ENCODE measurements around the gene P3H1. TPM values are rescaled to one million over a fixed set of nuclear protein-coding genes. Genes with fewer than 3 reads are reported as not detected.

The P3H1 gene
- total and polyA plus RNA-seq, 12 donors = 23.7 to 178 (median 46.8) TPM

DNA sequence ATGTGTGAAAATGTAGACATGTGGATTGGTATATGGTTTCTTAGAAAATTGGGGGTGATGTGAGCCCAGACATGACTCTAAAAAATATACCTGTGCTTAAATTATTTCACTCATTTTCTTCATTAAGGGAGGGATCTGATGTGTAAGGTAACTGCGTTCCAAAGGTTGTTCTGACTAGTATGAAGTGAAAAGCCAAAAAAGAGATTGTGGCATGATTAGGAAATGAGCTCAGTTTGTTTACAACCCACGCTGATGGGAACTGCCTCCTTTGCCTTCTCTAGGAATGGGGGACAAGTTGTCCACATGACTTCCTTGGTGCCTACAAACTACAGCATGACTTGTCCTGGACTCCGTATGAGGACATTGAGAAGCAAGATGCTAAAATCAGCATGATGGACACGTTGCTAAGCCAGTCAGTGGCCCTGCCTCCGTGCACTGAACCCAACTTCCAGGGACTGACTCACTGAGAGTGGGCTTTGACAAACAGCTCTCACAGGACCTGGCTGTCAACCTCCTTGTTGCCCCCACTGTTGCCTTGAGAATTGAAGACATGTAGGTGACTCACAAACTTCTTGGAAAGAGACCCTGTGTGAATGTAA is 8.2 kb upstream of the P3H1 start:
- Histone ChIP-seq H3K36me3 (replicated peaks in 1 of 2) (peaks cover 0 to 33% of the 10 kb centered on the region in 2 donors), H3K27me3 (no peaks in the 10 kb centered on the region), H3K4me3 (no peak overlapping the region), H3K4me1 (replicated peaks in 1 of 2) (peaks cover 0 to 13% of the 10 kb centered on the region in 2 donors), H3K27ac (no peak overlapping the region), H3K9me3 (replicated peaks in 1 of 3) (no peaks in the 10 kb centered on the region)
- intact Hi-C loops (cut with DNase I) = loop anchor here in 1 of 2 donors (5.0 kb wide), 1 partner anchor 297 kb away; no protein-coding TSS in a partner anchor
- TF ChIP-seq, protein P1, sequence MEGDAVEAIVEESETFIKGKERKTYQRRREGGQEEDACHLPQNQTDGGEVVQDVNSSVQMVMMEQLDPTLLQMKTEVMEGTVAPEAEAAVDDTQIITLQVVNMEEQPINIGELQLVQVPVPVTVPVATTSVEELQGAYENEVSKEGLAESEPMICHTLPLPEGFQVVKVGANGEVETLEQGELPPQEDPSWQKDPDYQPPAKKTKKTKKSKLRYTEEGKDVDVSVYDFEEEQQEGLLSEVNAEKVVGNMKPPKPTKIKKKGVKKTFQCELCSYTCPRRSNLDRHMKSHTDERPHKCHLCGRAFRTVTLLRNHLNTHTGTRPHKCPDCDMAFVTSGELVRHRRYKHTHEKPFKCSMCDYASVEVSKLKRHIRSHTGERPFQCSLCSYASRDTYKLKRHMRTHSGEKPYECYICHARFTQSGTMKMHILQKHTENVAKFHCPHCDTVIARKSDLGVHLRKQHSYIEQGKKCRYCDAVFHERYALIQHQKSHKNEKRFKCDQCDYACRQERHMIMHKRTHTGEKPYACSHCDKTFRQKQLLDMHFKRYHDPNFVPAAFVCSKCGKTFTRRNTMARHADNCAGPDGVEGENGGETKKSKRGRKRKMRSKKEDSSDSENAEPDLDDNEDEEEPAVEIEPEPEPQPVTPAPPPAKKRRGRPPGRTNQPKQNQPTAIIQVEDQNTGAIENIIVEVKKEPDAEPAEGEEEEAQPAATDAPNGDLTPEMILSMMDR (IDR thresholded peaks at IDR 0.05) = no peak
- no peak for TF ChIP-seq POLR2A (IDR thresholded peaks at IDR 0.05)
- WGBS, 4 donors = 86 to 91% (median 89%) methylated on average over 2 to 5 of the region's 5 CpGs
- no peak for DNase-seq

DNA sequence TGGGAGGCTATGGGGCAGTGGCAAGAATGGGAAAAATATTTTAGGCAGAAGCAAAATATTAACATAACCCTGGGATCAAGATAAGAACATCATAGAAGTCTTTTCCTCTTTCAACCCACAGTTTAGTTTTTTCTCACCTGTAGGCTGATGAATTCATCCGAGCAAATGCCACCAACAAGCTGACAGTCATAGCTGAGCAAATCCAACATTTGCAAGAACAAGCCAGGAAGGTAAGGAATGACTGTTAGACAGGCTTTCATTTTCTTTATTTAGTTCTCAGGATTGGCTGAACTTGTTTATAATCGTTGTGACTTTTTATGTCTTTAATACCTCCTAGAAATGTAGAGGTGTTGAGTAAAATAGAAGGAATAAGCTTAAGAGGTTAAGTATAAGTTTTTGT is 6.6 kb upstream of the P3H1 start:
- no peaks in the 10 kb centered on the region for H3K9me3 ChIP-seq (replicated peaks in 1 of 3)
- peaks cover 0 to 33% of the 10 kb centered on the region in 2 donors for H3K36me3 ChIP-seq (replicated peaks in 1 of 2)
- no peak overlapping the region for H3K27ac ChIP-seq
- TF ChIP-seq POLR2A (IDR thresholded peaks at IDR 0.05) = no peak
- TF ChIP-seq, protein P1 (IDR thresholded peaks at IDR 0.05) = no peak
- no peak for DNase-seq
- H3K4me1 ChIP-seq (replicated peaks in 1 of 2) = peaks cover 0 to 22% of the 10 kb centered on the region in 2 donors
- intact Hi-C loops (cut with DNase I) = no loop called here
- no peaks in the 10 kb centered on the region for H3K27me3 ChIP-seq
- no peak overlapping the region for H3K4me3 ChIP-seq
- WGBS, 4 donors = 48 to 68% (median 50%) methylated on average over 2 of the region's 2 CpGs

- no peak for TF ChIP-seq POLR2A (IDR thresholded peaks at IDR 0.05)
- intact Hi-C loops (cut with DNase I) = no loop called here
- DNase-seq = no peak
- peaks cover 20 to 38% of the 10 kb centered on the region in 2 donors for H3K4me1 ChIP-seq (replicated peaks in 1 of 2)
- no peak overlapping the region for H3K4me3 ChIP-seq
- no peaks in the 10 kb centered on the region for H3K9me3 ChIP-seq (replicated peaks in 1 of 3)
- peaks cover 0 to 10% of the 10 kb centered on the region in 2 donors for H3K36me3 ChIP-seq (replicated peaks in 1 of 2)
- 88 to 94% (median 91%) methylated on average over 3 of the region's 3 CpGs for WGBS, 4 donors
- H3K27me3 ChIP-seq = no peaks in the 10 kb centered on the region
- H3K27ac ChIP-seq = no peak overlapping the region
These were observed 3.0 kb upstream of the P3H1 start for GRCh38 chr1:42769811-42770210.

DNA sequence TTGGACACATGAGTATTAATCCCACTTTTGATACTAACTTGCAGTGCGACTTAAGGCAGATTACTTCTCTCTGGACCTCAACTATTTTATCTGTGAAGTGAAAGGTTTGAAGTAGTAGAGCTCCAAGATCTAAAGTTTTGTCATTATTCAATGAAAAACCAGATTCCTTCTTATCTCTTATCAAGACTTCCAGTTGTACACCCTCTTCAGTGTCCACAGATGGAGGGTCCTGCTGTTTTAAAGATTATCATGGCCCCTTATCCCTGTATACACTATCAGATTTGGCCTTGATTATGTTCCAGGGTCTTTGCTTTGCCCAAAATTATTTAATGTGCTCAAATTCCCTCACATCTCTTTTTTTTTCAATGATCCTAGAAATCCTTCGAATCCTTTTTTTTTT is 1.3 kb upstream of the P3H1 start:
- H3K4me3 ChIP-seq = peak overlapping the region in 3 of 4 donors; percentile 2 to 96 (median 89)
- H3K9me3 ChIP-seq (replicated peaks in 1 of 3) = no peaks in the 10 kb centered on the region
- intact Hi-C loops (cut with DNase I) = no loop called here
- H3K36me3 ChIP-seq (replicated peaks in 1 of 2) = no peaks in the 10 kb centered on the region
- WGBS, 4 donors = 74 to 89% (median 79%) methylated on average over 2 of the region's 2 CpGs
- no peak for TF ChIP-seq POLR2A (IDR thresholded peaks at IDR 0.05)
- TF ChIP-seq, protein P1 (IDR thresholded peaks at IDR 0.05) = no peak
- no peak for DNase-seq
- no peaks in the 10 kb centered on the region for H3K27me3 ChIP-seq
- peaks cover 21 to 47% of the 10 kb centered on the region in 2 donors for H3K4me1 ChIP-seq (replicated peaks in 1 of 2)
- no peak overlapping the region for H3K27ac ChIP-seq

- TF ChIP-seq, protein P1 (IDR thresholded peaks at IDR 0.05) = no peak
- TF ChIP-seq POLR2A (IDR thresholded peaks at IDR 0.05) = no peak
- Histone ChIP-seq H3K27ac (peak overlapping the region in 4 of 5 donors; percentile 77 to 94 (median 87)), H3K27me3 (no peaks in the 10 kb centered on the region), H3K9me3 (replicated peaks in 1 of 3) (no peaks in the 10 kb centered on the region), H3K36me3 (replicated peaks in 1 of 2) (no peaks in the 10 kb centered on the region), H3K4me1 (replicated peaks in 1 of 2) (peaks cover 21 to 47% of the 10 kb centered on the region in 2 donors), H3K4me3 (peak overlapping the region; percentile 2 to 96 (median 60))
- 1 to 4% (median 2%) methylated on average over 10 to 23 of the region's 23 CpGs for WGBS, 4 donors
- DNase-seq = no peak
- intact Hi-C loops (cut with DNase I) = no loop called here
These were observed 727 bp upstream of the P3H1 start for GRCh38 chr1:42767510-42768000.

All from adrenal gland (tissue), 12 donors.